ENCODE results near the gene MAN2B2.
A peak's percentile ranks its signal among the peaks of the same experiment; 100 is the strongest.

The MAN2B2 gene

GRCh38 chr4:6574747-6575502, at the start of gene MAN2B2:
Gene MAN2B2 (plus strand): TSS chr4:6575189. CDS start chr4:6575211, 22 bp downstream.
- peak; percentile 80 for DNase-seq

GRCh38 chr4:6525474-6525873, 49.5 kb upstream of the MAN2B2 start:
- no peak for DNase-seq

- no peak for DNase-seq
Measured at GRCh38 chr4:6526156-6526555, 48.8 kb upstream of the MAN2B2 start.

GRCh38 chr4:6526671-6527091, 48.3 kb upstream of the MAN2B2 start:
- DNase-seq, result no peak

- DNase-seq, result no peak
Measured at GRCh38 chr4:6527259-6527658, 47.7 kb upstream of the MAN2B2 start.

GRCh38 chr4:6527683-6528595, 47.0 kb upstream of the MAN2B2 start:
- no peak for DNase-seq

- DNase-seq, result no peak
Measured at GRCh38 chr4:6529021-6529420, 46.0 kb upstream of the MAN2B2 start.

- DNase-seq, result no peak
Measured at GRCh38 chr4:6530301-6530700, 44.7 kb upstream of the MAN2B2 start.

- DNase-seq, result no peak
Measured at GRCh38 chr4:6530964-6531363, 44.0 kb upstream of the MAN2B2 start.

- no peak for DNase-seq
Measured at GRCh38 chr4:6532102-6532501, 42.9 kb upstream of the MAN2B2 start.

GRCh38 chr4:6532658-6533057, 42.3 kb upstream of the MAN2B2 start:
- DNase-seq, result no peak

GRCh38 chr4:6534050-6534449, 40.9 kb upstream of the MAN2B2 start:
- no peak for DNase-seq

- no peak for DNase-seq
Measured at GRCh38 chr4:6534618-6535328, 40.2 kb upstream of the MAN2B2 start.

GRCh38 chr4:6535329-6535692, 39.7 kb upstream of the MAN2B2 start:
- no peak for DNase-seq

GRCh38 chr4:6535706-6536105, 39.3 kb upstream of the MAN2B2 start:
- DNase-seq, result no peak

- DNase-seq, result no peak
Measured at GRCh38 chr4:6538111-6538510, 36.9 kb upstream of the MAN2B2 start.

GRCh38 chr4:6538575-6538974, 36.4 kb upstream of the MAN2B2 start:
- no peak for DNase-seq

GRCh38 chr4:6539009-6539764, 35.8 kb upstream of the MAN2B2 start:
- no peak for DNase-seq

GRCh38 chr4:6540879-6541278, 34.1 kb upstream of the MAN2B2 start:
- no peak for DNase-seq

- DNase-seq, result no peak
Measured at GRCh38 chr4:6541789-6542188, 33.2 kb upstream of the MAN2B2 start.

GRCh38 chr4:6542951-6543350, 32.0 kb upstream of the MAN2B2 start:
- DNase-seq, result no peak

- DNase-seq, result no peak
Measured at GRCh38 chr4:6546091-6546490, 28.9 kb upstream of the MAN2B2 start.

All from stimulated activated CD4-positive, alpha-beta T cell treated with anti-CD3 and anti-CD28 coated beads, Interleukin-1b, Interleukin-23, amount 100 ng/mL, for 48 hours (primary cell).